Measurements from ENCODE around the gene ENOX1.

- TF ChIP-seq HNRNPH1 (optimal IDR thresholded peaks at IDR 0.05; ENCODE audit: low read depth, low read length) (no peak), SMC3 (conservative IDR thresholded peaks at IDR 0.05; ENCODE audit: insufficient read depth, low read depth, low read length) (no peak), TBL1XR1 (IDR thresholded peaks at IDR 0.05; ENCODE audit: low read length in 2 of 2) (no peak), ZNF561 (CRISPR knock-in tag; conservative IDR thresholded peaks at IDR 0.05) (no peak), MLX (CRISPR knock-in tag; conservative IDR thresholded peaks at IDR 0.05) (no peak), BCLAF1 (IDR thresholded peaks at IDR 0.05; ENCODE audit: borderline replicate concordance in 1 of 2, control insufficient read depth in 1 of 2, low read depth in 2 of 2, low read length in 1 of 2) (no peak), MTA2 (IDR thresholded peaks at IDR 0.05; ENCODE audit: low read depth) (no peak), SAFB2 (IDR thresholded peaks at IDR 0.05; ENCODE audit: borderline replicate concordance, low read depth, low read length, severe bottlenecking) (no peak), EZH2 (IDR thresholded peaks at IDR 0.05; ENCODE audit: borderline replicate concordance, low read depth, low read length) (no peak), CTCF (IDR thresholded peaks at IDR 0.05 in 2 of 3, conservative IDR thresholded peaks at IDR 0.05 in 1 of 3; ENCODE audit: insufficient read depth in 2 of 3, low read depth in 1 of 3, low read length in 3 of 3) (no peak)
Observed at GRCh38 chr13:43432958-43433357, 353.8 kb downstream of the ENOX1 start.
